Astrocyte (in vitro differentiated cells and primary cell): ENCODE measurements around the gene EPB41L1. TPM values are rescaled to one million over a fixed set of nuclear protein-coding genes. Genes with fewer than 3 reads are reported as not detected.
A peak's percentile ranks its signal among the peaks of the same experiment; 100 is the strongest.

Source experiments
- DNase-seq: peaks from one replicate; pipeline ENCODE4 v3.0.0-alpha.2; 2010; ENCODE audit warnings: low read depth
- FAIRE-seq: peaks from 2 replicates; lab custom pipeline; 2011; peaks lifted over from hg19 to GRCh38; lab: Jason Lieb, UNC
- H2AFZ ChIP-seq: 2 replicates; pipeline ENCODE4 v1.6.0; 2012; ENCODE audit warnings: low read depth, low read length, inconsistent platforms
- H3K27ac ChIP-seq: 2 replicates; pipeline ENCODE4 v1.5.1; 2011; ENCODE audit warnings: low read depth, low read length, inconsistent platforms
- H3K27me3 ChIP-seq: 2 replicates; pipeline ENCODE4 v1.6.0; 2011; ENCODE audit warnings: low read length, inconsistent platforms; ENCODE audit not compliant: insufficient read depth
- H3K36me3 ChIP-seq: 2 replicates; pipeline ENCODE4 v1.5.1; 2011; ENCODE audit warnings: low read length, inconsistent platforms; ENCODE audit not compliant: insufficient read depth
- H3K4me1 ChIP-seq: 2 replicates; pipeline ENCODE4 v1.5.1; 2011; ENCODE audit warnings: low read length, inconsistent platforms; ENCODE audit not compliant: insufficient read depth
- H3K4me2 ChIP-seq: 2 replicates; pipeline ENCODE4 v1.6.0; 2012; ENCODE audit warnings: low read length, inconsistent platforms
- H3K4me3 ChIP-seq: 2 replicates; pipeline ENCODE4 v1.5.1; 2011; ENCODE audit warnings: low read depth, mild to moderate bottlenecking, low read length, inconsistent platforms; ENCODE audit not compliant: insufficient read depth
- H3K79me2 ChIP-seq: 2 replicates; pipeline ENCODE4 v1.6.0; 2012; ENCODE audit warnings: mild to moderate bottlenecking, low read length, inconsistent platforms; ENCODE audit not compliant: insufficient read depth
- H3K9ac ChIP-seq: 2 replicates; pipeline ENCODE4 v1.6.0; 2012; ENCODE audit warnings: mild to moderate bottlenecking, low read length, inconsistent platforms
- H3K9me3 ChIP-seq: 2 replicates; pipeline ENCODE4 v1.5.1; 2012; ENCODE audit warnings: low read depth, mild to moderate bottlenecking, low read length, inconsistent platforms; ENCODE audit not compliant: insufficient read depth
- H4K20me1 ChIP-seq: 2 replicates; pipeline ENCODE4 v1.6.0; 2012; ENCODE audit warnings: low read length, inconsistent platforms; ENCODE audit not compliant: insufficient read depth
- H3K27ac Mint-ChIP-seq: one replicate; pipeline ENCODE4 v1.8.0; 2021; ENCODE audit warnings: mild to moderate bottlenecking, mixed read lengths; ENCODE audit not compliant: unreplicated experiment
- H3K27me3 Mint-ChIP-seq: one replicate; pipeline ENCODE4 v1.8.0; 2021; ENCODE audit warnings: low read depth, mixed read lengths; ENCODE audit not compliant: unreplicated experiment
- H3K36me3 Mint-ChIP-seq: one replicate; pipeline ENCODE4 v1.8.0; 2021; ENCODE audit warnings: low read depth, mixed read lengths; ENCODE audit not compliant: unreplicated experiment
- H3K4me1 Mint-ChIP-seq: one replicate; pipeline ENCODE4 v1.8.0; 2021; ENCODE audit warnings: low read depth, mixed read lengths; ENCODE audit not compliant: unreplicated experiment
- H3K4me3 Mint-ChIP-seq: one replicate; pipeline ENCODE4 v1.8.0; 2021; ENCODE audit warnings: mild to moderate bottlenecking, moderate library complexity, mixed read lengths; ENCODE audit not compliant: unreplicated experiment
- H3K9me3 Mint-ChIP-seq: one replicate; pipeline ENCODE4 v1.8.0; 2021; ENCODE audit warnings: mild to moderate bottlenecking, mixed read lengths; ENCODE audit not compliant: unreplicated experiment
- EZH2 ChIP-seq: IDR thresholded peaks from 2 replicates; pipeline ENCODE4 v1.6.1; 2012; ENCODE audit warnings: mild to moderate bottlenecking, low read length, inconsistent platforms; ENCODE audit not compliant: insufficient read depth
- total RNA-seq: library from RNA; stranded (reverse); gene quantifications from 2 replicates; pipeline ENCODE4 v1.2.1, GENCODE V29; 2021
- TF ChIP-seq, protein P1 (sequence below): IDR thresholded peaks from 2 replicates; pipeline ENCODE4 v1.5.1; 2011; ENCODE audit warnings: low read depth, mild to moderate bottlenecking, inconsistent platforms, low read length, moderate library complexity; ENCODE audit not compliant: insufficient read depth

The EPB41L1 gene
- total RNA-seq, 1 donor from 2014 or later, result 39.4 TPM

DNA sequence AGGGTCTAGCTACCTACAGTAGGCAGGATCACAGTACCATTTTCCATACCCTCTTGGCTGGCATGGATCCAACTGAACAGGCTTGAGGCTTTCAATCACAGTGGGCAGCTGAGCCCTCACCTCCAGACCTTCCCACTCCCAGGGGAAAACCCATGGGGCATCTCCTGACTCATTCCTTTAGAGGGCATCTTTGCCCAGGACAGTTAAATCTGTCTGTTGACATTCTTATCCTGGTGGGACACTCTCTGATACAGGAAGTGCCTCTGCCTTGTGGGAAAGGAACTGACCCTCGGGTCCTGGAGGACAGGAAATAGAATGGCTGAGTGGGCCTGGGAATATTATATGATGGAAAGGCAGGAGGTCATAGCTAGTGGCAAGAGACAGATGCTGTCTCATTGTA is 10.2 kb upstream of the EPB41L1 start:
- DNase-seq, result no peak
- Histone ChIP-seq H4K20me1 (no peaks in the 10 kb centered on the region), H3K36me3 (no peaks in the 10 kb centered on the region), H3K4me3 (no peak overlapping the region), H3K9ac (no peak overlapping the region), H3K9me3 (no peaks in the 10 kb centered on the region), H3K4me1 (no peaks in the 10 kb centered on the region), H3K79me2 (no peaks in the 10 kb centered on the region), H3K27ac (no peak overlapping the region), H3K27me3 (peaks cover 10% of the 10 kb centered on the region), H2AFZ (no peak overlapping the region), H3K4me2 (no peak overlapping the region)
- TF ChIP-seq EZH2, result no peak
- TF ChIP-seq, protein P1, sequence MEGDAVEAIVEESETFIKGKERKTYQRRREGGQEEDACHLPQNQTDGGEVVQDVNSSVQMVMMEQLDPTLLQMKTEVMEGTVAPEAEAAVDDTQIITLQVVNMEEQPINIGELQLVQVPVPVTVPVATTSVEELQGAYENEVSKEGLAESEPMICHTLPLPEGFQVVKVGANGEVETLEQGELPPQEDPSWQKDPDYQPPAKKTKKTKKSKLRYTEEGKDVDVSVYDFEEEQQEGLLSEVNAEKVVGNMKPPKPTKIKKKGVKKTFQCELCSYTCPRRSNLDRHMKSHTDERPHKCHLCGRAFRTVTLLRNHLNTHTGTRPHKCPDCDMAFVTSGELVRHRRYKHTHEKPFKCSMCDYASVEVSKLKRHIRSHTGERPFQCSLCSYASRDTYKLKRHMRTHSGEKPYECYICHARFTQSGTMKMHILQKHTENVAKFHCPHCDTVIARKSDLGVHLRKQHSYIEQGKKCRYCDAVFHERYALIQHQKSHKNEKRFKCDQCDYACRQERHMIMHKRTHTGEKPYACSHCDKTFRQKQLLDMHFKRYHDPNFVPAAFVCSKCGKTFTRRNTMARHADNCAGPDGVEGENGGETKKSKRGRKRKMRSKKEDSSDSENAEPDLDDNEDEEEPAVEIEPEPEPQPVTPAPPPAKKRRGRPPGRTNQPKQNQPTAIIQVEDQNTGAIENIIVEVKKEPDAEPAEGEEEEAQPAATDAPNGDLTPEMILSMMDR, result no peak
- peaks cover 2% of the 10 kb centered on the region for H3K9me3 Mint-ChIP-seq
- H3K36me3 Mint-ChIP-seq, result peaks cover 3% of the 10 kb centered on the region
- H3K4me1 Mint-ChIP-seq, result peaks cover 16% of the 10 kb centered on the region
- no peak for FAIRE-seq
- peaks cover 14% of the 10 kb centered on the region for H3K27me3 Mint-ChIP-seq
- no peak overlapping the region for H3K27ac Mint-ChIP-seq
- H3K4me3 Mint-ChIP-seq, result no peak overlapping the region

DNA sequence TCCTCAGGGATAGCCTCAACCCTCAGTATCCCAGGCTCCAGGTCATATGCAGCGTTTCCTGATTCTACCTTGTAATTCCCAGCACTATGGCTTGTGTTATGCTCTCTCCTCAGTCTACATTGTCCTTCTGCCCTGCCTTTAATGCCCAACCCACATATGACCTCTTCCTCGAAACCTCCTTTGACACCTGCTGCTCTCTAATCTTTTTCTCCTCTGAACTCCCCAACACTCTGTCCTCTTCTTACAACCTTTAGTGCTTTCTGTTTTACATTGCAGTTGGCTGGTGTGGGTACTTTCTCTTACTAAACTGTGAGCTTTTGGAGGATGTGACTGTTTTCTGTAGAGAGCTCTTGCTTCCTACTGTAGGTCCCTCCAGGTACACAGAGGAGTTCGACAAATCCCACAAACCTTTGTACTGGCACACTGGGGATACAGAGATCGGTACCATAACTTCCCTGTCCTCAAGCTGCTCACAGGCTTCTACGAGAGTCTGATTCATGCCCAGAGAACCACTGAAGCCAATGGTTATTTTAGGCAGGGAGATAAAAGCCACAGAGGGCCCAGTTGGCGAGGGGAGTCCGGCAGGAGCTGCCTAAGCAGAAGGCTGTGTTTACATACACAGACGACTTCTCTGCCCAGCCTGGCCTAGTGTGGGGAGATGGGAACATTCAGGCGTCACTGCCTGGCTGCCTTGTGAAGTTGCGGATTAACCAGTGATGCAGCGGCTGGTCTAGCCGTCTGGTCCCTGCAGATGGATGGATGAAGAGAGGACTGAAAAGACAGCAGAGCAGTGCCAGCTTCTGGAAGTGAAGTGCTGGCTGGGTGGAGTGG is 8.4 kb upstream of the EPB41L1 start:
- no peak for FAIRE-seq
- TF ChIP-seq EZH2, result no peak
- TF ChIP-seq, protein P1, result no peak
- Mint-ChIP-seq H3K4me3 (peak overlapping the region; percentile 66), H3K27ac (peak overlapping the region; percentile 38), H3K4me1 (peaks cover 16% of the 10 kb centered on the region), H3K36me3 (peaks cover 3% of the 10 kb centered on the region), H3K9me3 (peaks cover 2% of the 10 kb centered on the region), H3K27me3 (peaks cover 18% of the 10 kb centered on the region)
- no peaks in the 10 kb centered on the region for H3K79me2 ChIP-seq
- H3K27ac ChIP-seq, result no peak overlapping the region
- H2AFZ ChIP-seq, result no peak overlapping the region
- H3K4me1 ChIP-seq, result no peaks in the 10 kb centered on the region
- H3K9me3 ChIP-seq, result no peaks in the 10 kb centered on the region
- H3K27me3 ChIP-seq, result peaks cover 13% of the 10 kb centered on the region
- H3K4me3 ChIP-seq, result no peak overlapping the region
- H3K9ac ChIP-seq, result no peak overlapping the region
- peak; percentile 23 for DNase-seq
- H3K4me2 ChIP-seq, result no peak overlapping the region
- H3K36me3 ChIP-seq, result no peaks in the 10 kb centered on the region
- H4K20me1 ChIP-seq, result no peaks in the 10 kb centered on the region

DNA sequence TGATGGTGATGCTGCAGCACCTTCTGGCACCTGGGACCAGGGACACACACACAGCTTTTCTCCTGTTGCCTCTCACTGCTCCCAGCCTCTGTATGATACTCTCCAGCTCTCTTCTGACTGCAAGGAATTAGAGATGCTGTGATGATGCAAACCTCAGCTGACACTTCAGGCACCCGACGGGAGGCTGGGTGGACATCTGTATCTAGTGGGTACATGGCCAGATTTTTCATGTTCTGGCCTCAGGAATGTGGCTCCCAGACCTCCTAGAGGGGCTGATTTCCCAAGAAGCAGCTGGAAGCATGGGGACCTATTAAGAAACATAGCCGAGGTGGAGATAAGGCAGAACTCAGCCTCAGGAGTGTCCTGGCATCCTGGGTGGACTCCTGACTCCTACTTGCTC is 6.8 kb upstream of the EPB41L1 start:
- no peak overlapping the region for H3K27ac Mint-ChIP-seq
- H3K4me1 ChIP-seq, result no peaks in the 10 kb centered on the region
- no peak overlapping the region for H3K4me3 ChIP-seq
- peaks cover 2% of the 10 kb centered on the region for H3K9me3 Mint-ChIP-seq
- no peak overlapping the region for H3K9ac ChIP-seq
- no peaks in the 10 kb centered on the region for H4K20me1 ChIP-seq
- H2AFZ ChIP-seq, result no peak overlapping the region
- peaks cover 3% of the 10 kb centered on the region for H3K36me3 Mint-ChIP-seq
- H3K4me3 Mint-ChIP-seq, result no peak overlapping the region
- peaks cover 13% of the 10 kb centered on the region for H3K27me3 ChIP-seq
- H3K79me2 ChIP-seq, result no peaks in the 10 kb centered on the region
- H3K27ac ChIP-seq, result no peak overlapping the region
- FAIRE-seq (no peak), DNase-seq (peak; percentile 41)
- H3K4me1 Mint-ChIP-seq, result peaks cover 18% of the 10 kb centered on the region
- TF ChIP-seq, protein P1, result no peak
- no peak for TF ChIP-seq EZH2
- no peaks in the 10 kb centered on the region for H3K36me3 ChIP-seq
- no peaks in the 10 kb centered on the region for H3K9me3 ChIP-seq
- H3K27me3 Mint-ChIP-seq, result peaks cover 20% of the 10 kb centered on the region
- H3K4me2 ChIP-seq, result no peak overlapping the region
